Neural progenitor cell (in vitro differentiated cells): ENCODE results near the gene HTR3D. TPM values are rescaled to one million over a fixed set of nuclear protein-coding genes. Genes with fewer than 3 reads are reported as not detected.
"Not testable (repeated sequence)": the region's sequence is repeated elsewhere in the genome, so short reads cannot be mapped to it uniquely, and the experiment has no call there.

Source experiments
- DNase-seq: peaks from one replicate; pipeline ENCODE4 v3.0.0-alpha.2; 2016; ENCODE audit warnings: low spot score
- H2AFZ ChIP-seq: fragments of 200-600 bp; sonication (generic); replicated peaks from 2 replicates; pipeline ENCODE4 v1.6.1; 2016; ENCODE audit warnings: antibody characterized with exemption
- H3F3A ChIP-seq: fragments of 200-600 bp; sonication (generic); 2 replicates; pipeline ENCODE4 v1.6.1; 2016; ENCODE audit warnings: antibody characterized with exemption, low read depth
- H3K27ac ChIP-seq: fragments of 200-600 bp; sonication (generic); 2 replicates; pipeline ENCODE4 v1.5.1; 2016; ENCODE audit warnings: mild to moderate bottlenecking
- H3K27me3 ChIP-seq: fragments of 200-600 bp; sonication (generic); 2 replicates; pipeline ENCODE4 v1.6.1; 2016; ENCODE audit warnings: mild to moderate bottlenecking, moderate library complexity
- H3K36me3 ChIP-seq: fragments of 200-600 bp; sonication (generic); 2 replicates; pipeline ENCODE4 v1.5.1; 2016
- H3K4me1 ChIP-seq: fragments of 200-600 bp; sonication (generic); 2 replicates; pipeline ENCODE4 v1.6.1; 2016; ENCODE audit warnings: mixed run types
- H3K4me2 ChIP-seq: fragments of 200-600 bp; sonication (generic); 2 replicates; pipeline ENCODE4 v1.6.1; 2016
- H3K4me3 ChIP-seq: fragments of 200-600 bp; sonication (generic); 2 replicates; pipeline ENCODE4 v1.5.1; 2016
- H3K79me2 ChIP-seq: fragments of 200-600 bp; sonication (generic); 2 replicates; pipeline ENCODE4 v1.6.1; 2016; ENCODE audit warnings: low read depth
- H3K9ac ChIP-seq: fragments of 200-600 bp; sonication (generic); 2 replicates; pipeline ENCODE4 v1.6.1; 2016
- H3K9me3 ChIP-seq: fragments of 200-600 bp; sonication (generic); 2 replicates; pipeline ENCODE4 v1.5.1; 2016; ENCODE audit warnings: low read depth
- H4K20me1 ChIP-seq: fragments of 200-600 bp; sonication (generic); 2 replicates; pipeline ENCODE4 v1.6.1; 2016; ENCODE audit warnings: low read depth
- H3K27ac Mint-ChIP-seq: 3 replicates; pipeline ENCODE4 v1.8.0; 2021; ENCODE audit warnings: mixed read lengths
- H3K27me3 Mint-ChIP-seq: 2 replicates; pipeline ENCODE4 v1.8.0; 2022; ENCODE audit warnings: low read depth, mild to moderate bottlenecking, inconsistent platforms, moderate library complexity, mixed read lengths; ENCODE audit not compliant: insufficient read depth
- H3K36me3 Mint-ChIP-seq: 3 replicates; pipeline ENCODE4 v1.8.0; 2021; ENCODE audit warnings: mixed read lengths
- H3K4me1 Mint-ChIP-seq: 3 replicates; pipeline ENCODE4 v1.8.0; 2021; ENCODE audit warnings: mixed read lengths
- H3K4me3 Mint-ChIP-seq: 3 replicates; pipeline ENCODE4 v1.8.0; 2021; ENCODE audit warnings: mild to moderate bottlenecking, moderate library complexity, mixed read lengths
- H3K9me3 Mint-ChIP-seq: 3 replicates; pipeline ENCODE4 v1.8.0; 2020; ENCODE audit warnings: mixed read lengths
- CTCF ChIP-seq: fragments of 200-600 bp; sonication (generic); IDR thresholded peaks from 2 replicates; pipeline ENCODE4 v1.5.1; 2017; ENCODE audit warnings: antibody characterized with exemption, mild to moderate bottlenecking
- EZH2 ChIP-seq: fragments of 200-600 bp; sonication (generic); IDR thresholded peaks from 2 replicates; pipeline ENCODE4 v1.6.1; 2017; ENCODE audit warnings: antibody characterized with exemption, mild to moderate bottlenecking, moderate library complexity
- EZH2phosphoT487 ChIP-seq: fragments of 200-600 bp; sonication (generic); IDR thresholded peaks from 2 replicates; pipeline ENCODE4 v1.6.1; 2017; ENCODE audit warnings: antibody characterized with exemption
- total RNA-seq: library from RNA; depleted of rRNA; stranded (reverse); fragments of >200 nt; gene quantifications from 2 replicates; pipeline ENCODE4 v1.2.3, GENCODE V29; 2015; ENCODE audit warnings: low replicate concordance

Gene HTR3D
- total RNA-seq, 1 donor from 2014 or later, result not detected

- Mint-ChIP-seq H3K4me3 (no peak overlapping the region), H3K27me3 (no peaks in the 10 kb centered on the region), H3K4me1 (no peaks in the 10 kb centered on the region), H3K36me3 (no peaks in the 10 kb centered on the region), H3K9me3 (peaks cover 6% of the 10 kb centered on the region), H3K27ac (no peak overlapping the region)
- H4K20me1 ChIP-seq, result no peaks in the 10 kb centered on the region
- no peak overlapping the region for H3K4me3 ChIP-seq
- TF ChIP-seq CTCF (no peak), EZH2phosphoT487 (no peak), EZH2 (no peak)
- no peak overlapping the region for H3K27ac ChIP-seq
- H3K79me2 ChIP-seq, result no peaks in the 10 kb centered on the region
- H2AFZ ChIP-seq, result no peak overlapping the region
- H3K36me3 ChIP-seq, result no peaks in the 10 kb centered on the region
- no peaks in the 10 kb centered on the region for H3K4me1 ChIP-seq
- H3K4me2 ChIP-seq, result no peak overlapping the region
- no peaks in the 10 kb centered on the region for H3K27me3 ChIP-seq
- DNase-seq, result no peak
- H3K9ac ChIP-seq, result no peak overlapping the region
- no peaks in the 10 kb centered on the region for H3K9me3 ChIP-seq
- no peaks in the 10 kb centered on the region for H3F3A ChIP-seq
Measured at GRCh38 chr3:184067573-184068055, 36.1 kb downstream of the HTR3D start.

- DNase-seq, result no peak
- Mint-ChIP-seq H3K4me1 (no peaks in the 10 kb centered on the region), H3K4me3 (no peak overlapping the region), H3K9me3 (peaks cover 6% of the 10 kb centered on the region), H3K27me3 (no peaks in the 10 kb centered on the region), H3K36me3 (no peaks in the 10 kb centered on the region), H3K27ac (no peak overlapping the region)
- Histone ChIP-seq H4K20me1 (no peaks in the 10 kb centered on the region), H3K9ac (no peak overlapping the region), H3K4me1 (no peaks in the 10 kb centered on the region), H3K9me3 (no peaks in the 10 kb centered on the region), H2AFZ (no peak overlapping the region), H3K4me3 (no peak overlapping the region), H3K4me2 (no peak overlapping the region), H3K27ac (no peak overlapping the region), H3F3A (no peaks in the 10 kb centered on the region), H3K36me3 (no peaks in the 10 kb centered on the region), H3K79me2 (no peaks in the 10 kb centered on the region), H3K27me3 (no peaks in the 10 kb centered on the region)
- TF ChIP-seq EZH2phosphoT487 (no peak), EZH2 (no peak), CTCF (no peak)
Measured at GRCh38 chr3:184068344-184068743, 36.8 kb downstream of the HTR3D start.

GRCh38 chr3:184071142-184071541 lies 39.6 kb downstream of the HTR3D start:
- not testable (repeated sequence) for H4K20me1 ChIP-seq, H3K27ac ChIP-seq, H3K9me3 ChIP-seq, H3K36me3 ChIP-seq, H3K27ac Mint-ChIP-seq, H3K4me1 ChIP-seq, DNase-seq, H3K4me2 ChIP-seq, H3K27me3 Mint-ChIP-seq, H3K4me3 Mint-ChIP-seq, H3F3A ChIP-seq, H3K36me3 Mint-ChIP-seq, H3K4me1 Mint-ChIP-seq, H3K9me3 Mint-ChIP-seq, H3K79me2 ChIP-seq, H3K9ac ChIP-seq, H2AFZ ChIP-seq, H3K4me3 ChIP-seq, H3K27me3 ChIP-seq

GRCh38 chr3:184073621-184074020 lies 42.1 kb downstream of the HTR3D start:
- no peaks in the 10 kb centered on the region for H3K79me2 ChIP-seq
- H3K4me1 Mint-ChIP-seq, result no peaks in the 10 kb centered on the region
- H3K36me3 ChIP-seq, result no peaks in the 10 kb centered on the region
- no peak for DNase-seq
- H3K36me3 Mint-ChIP-seq, result no peaks in the 10 kb centered on the region
- peaks cover 4% of the 10 kb centered on the region for H3K27me3 Mint-ChIP-seq
- no peak overlapping the region for H3K27ac ChIP-seq
- no peaks in the 10 kb centered on the region for H3F3A ChIP-seq
- H3K27ac Mint-ChIP-seq, result no peak overlapping the region
- no peak for TF ChIP-seq EZH2
- TF ChIP-seq CTCF, result no peak
- no peak for TF ChIP-seq EZH2phosphoT487
- H3K9me3 ChIP-seq, result no peaks in the 10 kb centered on the region
- H4K20me1 ChIP-seq, result no peaks in the 10 kb centered on the region
- no peak overlapping the region for H3K4me2 ChIP-seq
- no peak overlapping the region for H3K9ac ChIP-seq
- no peak overlapping the region for H3K4me3 ChIP-seq
- H3K4me1 ChIP-seq, result no peaks in the 10 kb centered on the region
- H3K27me3 ChIP-seq, result no peaks in the 10 kb centered on the region
- no peak overlapping the region for H3K4me3 Mint-ChIP-seq
- no peak overlapping the region for H2AFZ ChIP-seq
- H3K9me3 Mint-ChIP-seq, result peaks cover 6% of the 10 kb centered on the region
